ENCODE data around the gene MDH1.
A peak's percentile ranks its signal among the peaks of the same experiment; 100 is the strongest.
"Not testable (repeated sequence)": the region's sequence is repeated elsewhere in the genome, so short reads cannot be mapped to it uniquely, and the experiment has no call there.

The MDH1 gene

DNA sequence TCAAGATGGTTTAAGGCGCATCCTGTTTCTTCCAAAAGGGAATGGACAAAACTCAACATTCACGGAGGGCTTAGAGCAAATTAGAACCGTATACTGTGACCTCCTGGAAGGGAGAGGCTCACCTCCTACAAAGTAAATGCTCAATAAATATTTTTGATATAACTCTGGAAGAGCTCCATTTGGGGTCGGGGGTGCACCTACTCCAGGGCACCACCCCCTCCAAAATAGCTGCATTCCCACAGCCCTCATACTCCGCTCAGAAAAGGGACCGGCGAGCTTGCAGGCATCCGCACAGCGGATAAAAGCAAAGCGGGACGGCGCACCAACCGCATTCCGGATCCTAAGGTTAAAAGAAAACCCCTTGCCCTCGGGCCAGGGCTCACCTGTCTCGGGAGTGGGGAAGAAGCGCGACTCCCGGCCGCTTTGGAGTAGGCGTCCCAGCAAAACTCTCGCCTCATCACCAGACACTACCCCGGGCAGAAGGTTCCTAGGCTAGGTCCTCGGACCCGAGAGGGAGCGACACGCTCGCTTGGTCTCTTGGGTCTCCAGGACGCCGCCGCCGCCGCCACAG lies 864 bp upstream of the MDH1 start:
- peak in 1 of 2 donors; percentile 0 for DNase-seq (ENCODE audit: low read depth in 2 of 2, low spot score in 1 of 2)

DNA sequence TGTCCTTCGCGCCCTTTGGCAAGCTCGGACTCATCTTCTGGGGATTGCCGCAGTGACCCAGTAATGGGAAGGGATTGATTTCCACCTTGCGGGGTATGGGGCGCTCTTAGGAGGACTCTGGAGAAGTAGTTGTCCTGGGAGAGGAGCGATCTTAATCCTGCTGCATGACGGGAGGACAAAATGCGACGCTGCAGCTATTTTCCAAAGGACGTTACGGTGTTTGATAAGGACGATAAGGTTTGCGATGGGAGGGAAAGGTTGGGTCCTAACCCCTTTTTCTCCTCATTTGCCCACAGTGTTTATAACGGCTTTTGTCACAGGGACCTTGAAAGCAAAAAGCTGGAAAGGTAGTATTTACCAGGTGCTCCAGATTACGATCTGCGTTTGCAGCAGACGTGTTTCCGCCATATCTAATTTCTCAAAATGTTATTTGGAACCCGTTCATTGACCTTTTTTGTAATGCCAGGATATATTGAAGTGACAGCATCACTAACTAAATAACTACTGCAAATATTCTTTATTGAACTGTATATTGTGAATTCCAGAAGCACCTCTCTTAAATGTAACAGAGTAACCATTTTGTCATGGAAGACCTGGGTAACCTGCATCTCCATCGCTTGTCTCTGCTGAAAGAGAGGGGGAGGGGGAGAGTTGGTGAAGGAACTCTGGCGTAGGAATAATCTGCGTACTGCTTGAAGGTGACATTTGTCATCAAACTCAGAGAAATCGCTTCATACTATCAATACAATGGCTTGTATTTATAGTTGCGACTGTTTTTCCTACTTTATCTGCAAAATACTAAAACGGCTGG lies 590 bp downstream of the MDH1 start:
- DNase-seq (ENCODE audit: low read depth in 2 of 2, low spot score in 1 of 2), result no peak

DNA sequence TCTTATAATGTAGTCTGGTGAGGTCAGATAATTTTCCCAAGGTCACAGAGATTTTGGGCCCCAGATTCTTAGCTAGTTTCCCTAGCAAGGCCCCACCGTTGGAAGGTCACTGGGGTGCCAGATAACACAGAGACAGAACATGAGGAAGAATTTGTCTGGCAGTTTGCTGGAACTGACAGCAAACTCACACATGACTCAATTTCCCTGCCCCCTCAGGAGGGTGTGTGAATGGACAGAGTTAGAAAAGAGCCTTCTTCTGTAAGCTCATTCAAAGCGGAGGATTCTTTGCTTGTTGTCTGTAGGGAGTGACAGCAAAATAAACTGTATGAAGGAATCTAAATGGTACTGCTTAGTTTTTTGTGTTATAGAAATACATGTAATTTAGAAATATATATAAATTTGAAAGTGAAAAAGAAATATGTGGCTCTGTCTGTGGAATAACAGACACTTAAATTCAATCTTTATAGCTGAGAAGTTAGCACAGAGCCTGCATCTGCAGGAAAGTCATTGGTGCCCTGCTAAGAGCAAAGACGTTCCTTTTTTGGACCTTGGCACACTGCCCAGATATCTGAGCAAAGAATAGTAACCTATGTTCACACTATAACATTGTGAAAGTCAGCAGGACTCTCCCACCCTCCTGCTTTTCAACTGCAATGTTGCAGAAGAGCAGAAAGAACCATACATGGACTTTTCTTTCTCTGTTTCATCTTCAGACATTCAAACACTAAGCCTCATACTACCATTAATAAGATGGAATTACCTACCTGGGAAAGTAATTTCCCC lies 2.1 kb downstream of the MDH1 start:
- no peak for DNase-seq (ENCODE audit: low read depth in 2 of 2, low spot score in 1 of 2)

DNA sequence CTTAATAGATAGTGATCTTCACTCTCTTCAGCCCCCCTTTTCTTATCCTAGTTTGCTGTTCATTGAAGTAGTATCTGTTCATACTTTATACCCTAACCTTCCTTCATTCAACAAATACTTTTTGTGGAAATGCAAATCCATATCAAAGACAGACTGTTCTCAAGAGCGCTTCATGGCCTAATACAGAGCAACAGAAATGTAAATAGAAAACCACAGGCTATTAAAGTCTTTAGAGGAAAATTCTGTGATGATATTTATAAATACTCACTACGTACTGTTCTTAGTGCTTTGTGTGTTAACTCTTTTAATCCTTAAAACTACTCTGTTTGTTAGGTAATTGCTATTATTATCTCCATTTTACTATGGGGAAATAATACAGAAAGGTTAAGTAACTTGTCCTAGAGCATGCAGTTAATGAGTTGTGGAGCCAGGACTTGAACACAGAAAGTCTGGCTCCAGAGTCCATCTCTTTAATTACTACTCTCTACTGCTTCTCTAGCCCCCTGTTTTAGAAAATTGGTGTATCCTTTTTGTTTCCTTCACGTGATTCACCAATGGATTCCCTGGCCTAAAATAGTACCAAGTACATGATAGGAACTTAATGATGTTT lies 2.9 kb downstream of the MDH1 start:
- DNase-seq (ENCODE audit: low read depth in 2 of 2, low spot score in 1 of 2), result no peak

DNA sequence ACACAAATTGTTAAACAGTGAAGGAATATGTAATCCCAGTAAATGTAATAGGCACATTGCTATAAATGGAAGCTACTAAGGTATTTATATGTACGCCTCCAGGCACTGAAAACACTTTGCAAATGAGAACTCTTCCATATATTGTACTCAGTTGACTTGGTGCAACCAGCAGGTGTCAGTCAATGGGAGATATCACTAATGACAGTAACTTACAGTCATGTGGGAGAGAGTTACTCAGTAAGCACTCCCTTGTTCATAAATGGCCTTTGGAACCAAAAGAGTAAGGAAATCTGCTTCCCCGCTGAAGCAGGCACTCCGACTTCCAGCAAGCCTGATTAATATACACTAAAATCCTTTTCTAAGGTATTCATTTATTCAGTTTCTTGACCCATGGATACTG lies 5.9 kb downstream of the MDH1 start:
- no peak for DNase-seq (ENCODE audit: low read depth in 2 of 2, low spot score in 1 of 2)

DNA sequence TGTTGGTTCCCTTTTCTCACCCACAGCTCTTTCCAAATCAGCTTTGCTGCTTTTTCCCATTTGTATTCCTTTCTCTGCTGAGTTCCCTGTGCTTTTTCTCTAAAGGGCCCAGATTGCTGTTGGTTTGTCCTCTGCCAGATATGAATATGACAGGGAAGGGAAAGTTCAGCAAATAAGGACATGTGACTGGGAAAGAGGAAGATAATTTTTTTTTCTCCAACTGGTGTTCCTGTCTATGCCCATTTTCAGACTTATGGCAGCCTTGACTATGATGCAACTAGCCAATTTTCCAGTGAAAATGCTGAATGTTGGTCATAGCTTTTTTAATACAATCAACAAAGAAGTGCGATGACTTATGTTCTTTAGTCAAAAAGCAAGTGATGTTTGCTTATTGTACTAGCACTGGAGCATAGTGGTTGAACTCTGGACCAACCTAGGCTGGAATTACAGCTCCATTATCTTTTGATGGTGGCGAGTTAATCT lies 7.7 kb downstream of the MDH1 start:
- no peak for DNase-seq (ENCODE audit: low read depth in 2 of 2, low spot score in 1 of 2)

DNA sequence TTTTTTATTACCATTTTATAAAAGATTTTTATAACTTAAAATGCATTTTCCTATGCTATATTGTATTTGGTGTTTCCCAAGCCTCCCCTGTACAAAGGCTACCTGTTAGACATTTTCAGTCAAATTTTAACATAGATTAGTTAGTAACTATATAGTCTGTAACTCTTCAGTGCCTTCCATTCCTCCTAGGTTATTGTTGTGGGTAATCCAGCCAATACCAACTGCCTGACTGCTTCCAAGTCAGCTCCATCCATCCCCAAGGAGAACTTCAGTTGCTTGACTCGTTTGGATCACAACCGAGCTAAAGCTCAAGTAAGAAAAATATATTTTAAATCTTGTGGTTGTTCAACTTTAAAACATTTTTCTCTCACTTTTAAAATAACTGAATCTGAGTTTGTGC lies 10.2 kb downstream of the MDH1 start:
- no peak for DNase-seq (ENCODE audit: low read depth in 2 of 2, low spot score in 1 of 2)

DNA sequence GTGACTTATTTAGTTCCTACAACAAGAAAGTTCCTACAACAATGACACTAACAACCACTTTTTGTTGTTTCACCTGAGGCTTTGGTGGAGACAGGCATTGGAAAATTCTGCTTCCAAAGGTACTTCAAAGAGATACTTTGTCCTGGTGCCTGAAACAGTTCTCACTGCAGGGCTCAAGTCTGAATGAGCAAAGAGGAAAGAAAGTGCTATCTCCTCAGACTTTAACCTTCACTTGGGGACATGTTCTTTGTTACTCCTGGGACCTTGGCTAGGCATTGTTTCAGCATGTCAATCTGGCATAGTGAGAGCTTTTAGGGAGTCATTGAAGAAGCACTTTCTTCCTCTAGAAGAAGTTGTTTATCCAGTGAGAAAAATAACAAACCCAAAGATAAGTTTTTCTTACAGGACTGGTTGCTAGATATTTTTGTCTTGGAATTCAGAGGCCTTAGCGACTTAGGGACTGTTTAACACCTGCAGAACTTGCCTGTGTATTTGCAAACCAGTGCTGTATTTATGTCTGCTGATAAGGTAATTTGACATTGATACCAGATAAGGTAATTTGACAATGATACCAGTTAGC lies 12.2 kb downstream of the MDH1 start:
- no peak for DNase-seq (ENCODE audit: low read depth in 2 of 2, low spot score in 1 of 2)

DNA sequence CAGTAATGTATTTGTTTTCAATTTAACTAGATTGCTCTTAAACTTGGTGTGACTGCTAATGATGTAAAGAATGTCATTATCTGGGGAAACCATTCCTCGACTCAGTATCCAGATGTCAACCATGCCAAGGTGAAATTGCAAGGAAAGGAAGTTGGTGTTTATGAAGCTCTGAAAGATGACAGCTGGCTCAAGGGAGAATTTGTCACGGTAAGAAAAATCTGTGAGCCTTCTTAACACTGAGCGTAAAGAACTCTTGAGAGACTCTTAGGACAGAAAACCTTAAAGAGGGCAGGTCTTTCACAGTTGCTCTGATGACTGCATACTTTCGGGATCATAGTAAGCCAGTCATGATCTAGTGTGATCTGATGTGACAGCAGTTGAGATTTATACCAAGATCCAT lies 15.9 kb downstream of the MDH1 start:
- DNase-seq (ENCODE audit: low read depth in 2 of 2, low spot score in 1 of 2), result no peak

DNA sequence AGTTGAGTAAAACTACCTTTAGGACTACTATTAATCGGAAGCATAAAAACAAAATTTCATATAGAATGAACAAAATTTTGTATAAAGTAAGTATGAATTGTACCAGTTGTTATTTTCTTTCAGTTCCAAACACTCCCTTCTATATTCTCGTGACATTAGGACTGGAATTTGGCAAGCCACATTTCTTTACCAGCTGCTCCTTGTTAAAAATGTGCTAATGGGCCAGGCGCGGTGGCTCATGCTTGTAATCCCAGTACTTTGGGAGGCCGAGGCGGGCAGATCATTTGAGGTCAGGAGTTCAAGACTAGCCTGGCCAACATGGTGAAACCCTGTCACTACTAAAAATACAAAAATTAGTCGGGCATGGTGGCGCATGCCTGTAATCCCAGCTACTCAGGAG lies 20.1 kb downstream of the MDH1 start:
- DNase-seq (ENCODE audit: low read depth in 2 of 2, low spot score in 1 of 2), result not testable (repeated sequence)

DNA sequence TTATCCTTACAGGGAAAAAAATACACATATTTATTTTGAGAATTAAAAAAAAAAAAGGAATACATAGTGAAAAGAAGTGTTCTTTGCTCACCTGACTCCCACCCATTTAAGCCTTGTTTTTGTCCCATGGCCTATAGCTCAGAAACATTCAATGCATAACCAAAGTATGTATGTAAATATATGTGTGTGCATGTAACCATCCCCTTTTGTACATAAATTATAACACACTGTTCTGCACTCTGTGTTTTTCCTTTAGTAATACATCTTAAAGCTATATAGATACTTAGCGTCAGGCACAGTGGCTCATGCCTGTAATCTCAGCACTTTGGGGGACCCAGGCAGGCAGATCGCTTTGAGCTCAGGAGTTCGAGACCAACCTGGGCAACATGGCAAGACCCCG lies 21.8 kb downstream of the MDH1 start:
- DNase-seq (ENCODE audit: low read depth in 2 of 2, low spot score in 1 of 2), result no peak

DNA sequence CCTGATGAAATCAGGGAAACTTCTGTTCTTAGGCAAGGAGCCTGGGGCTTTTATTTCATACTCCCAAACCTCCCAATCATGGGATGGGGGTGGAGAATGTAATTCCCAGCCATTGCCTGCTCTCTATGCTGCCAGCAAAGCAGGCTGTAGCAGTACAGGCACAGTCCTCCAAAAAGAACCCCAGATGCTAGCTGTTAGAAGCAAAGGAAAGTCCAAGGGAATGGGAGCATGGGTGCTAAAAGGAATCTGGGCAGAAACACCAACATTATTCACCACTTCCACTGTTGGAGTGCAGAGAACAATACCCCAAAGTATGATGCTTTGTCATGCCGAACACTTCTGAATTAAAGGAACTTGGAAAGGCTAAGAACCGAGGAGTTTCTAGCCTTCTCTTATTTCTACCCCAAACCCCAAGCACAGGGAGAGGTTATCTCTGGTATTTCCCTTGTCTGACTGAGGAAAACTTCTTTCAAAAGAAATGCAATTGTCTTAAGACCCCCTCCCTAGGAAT lies 24.7 kb downstream of the MDH1 start:
- no peak for DNase-seq (ENCODE audit: low read depth in 2 of 2, low spot score in 1 of 2)

DNA sequence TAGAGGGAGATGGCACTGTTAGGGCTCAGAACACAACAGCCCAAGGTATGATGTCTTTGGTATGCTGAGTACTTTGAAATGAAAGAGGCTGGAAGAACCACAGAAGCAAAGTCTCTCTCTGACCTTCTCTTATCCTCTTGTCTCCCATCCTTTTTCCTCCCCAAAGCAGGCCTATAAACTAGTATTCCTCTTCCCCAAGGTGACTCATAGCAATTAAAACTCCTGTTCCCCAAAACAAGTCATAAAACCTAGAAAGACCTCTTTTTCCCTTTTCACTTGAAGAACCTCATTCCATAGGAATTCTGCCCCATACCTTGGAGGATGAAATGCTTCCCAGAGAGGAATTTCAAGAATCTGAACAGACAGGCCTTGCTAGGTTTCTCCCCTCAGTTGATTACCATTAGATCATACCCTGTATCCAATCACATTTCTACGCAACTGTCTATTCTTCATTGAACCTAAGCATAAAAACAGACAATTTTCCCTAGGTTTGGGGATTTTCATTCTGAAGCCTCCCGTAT lies 25.7 kb downstream of the MDH1 start:
- no peak for DNase-seq (ENCODE audit: low read depth in 2 of 2, low spot score in 1 of 2)

DNA sequence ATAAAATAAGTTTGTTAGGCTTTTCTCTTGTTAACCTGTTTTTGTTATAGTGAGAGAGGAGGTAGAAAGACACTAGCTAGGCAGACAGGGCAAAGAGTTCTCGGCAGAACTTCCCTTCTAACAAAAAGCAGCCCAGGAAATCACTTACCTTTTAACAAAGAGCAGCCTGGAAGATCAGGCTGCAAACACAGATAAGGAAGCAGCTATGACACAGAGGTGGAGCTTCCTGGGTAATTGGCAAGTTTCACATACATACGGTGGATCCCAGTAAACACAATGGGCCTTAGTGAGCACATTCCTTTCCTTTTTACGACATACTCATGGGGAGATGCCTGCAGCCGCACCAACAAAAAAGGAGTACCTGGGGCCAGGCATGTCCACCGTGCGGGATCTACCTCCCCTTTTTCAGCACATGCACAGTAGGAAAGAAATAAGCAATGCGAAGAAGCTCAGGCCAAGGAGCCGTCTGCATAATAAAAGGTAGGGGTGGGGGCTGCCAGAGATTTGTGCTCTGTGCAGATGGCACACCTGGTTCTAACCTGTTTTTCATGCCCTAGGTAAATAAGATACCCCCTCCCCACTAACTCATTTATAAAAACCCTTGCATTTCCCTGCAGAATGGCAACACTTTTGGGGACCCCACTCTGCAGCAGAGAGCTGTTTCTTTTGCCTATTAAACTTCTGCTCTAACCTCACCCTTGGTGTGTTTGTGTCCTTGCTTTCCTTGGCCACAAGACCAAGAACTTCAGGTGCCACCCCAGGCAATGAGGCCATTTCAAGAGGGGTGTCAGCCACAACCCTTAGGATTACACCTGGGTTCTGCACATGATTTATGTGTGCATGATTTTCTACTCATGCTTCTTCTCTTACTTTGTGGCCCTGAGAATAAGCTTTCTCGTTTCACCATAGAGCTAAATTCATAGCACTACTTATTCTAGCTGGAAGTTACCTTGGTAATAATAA lies 26.5 kb downstream of the MDH1 start:
- DNase-seq (ENCODE audit: low read depth in 2 of 2, low spot score in 1 of 2), result no peak

DNA sequence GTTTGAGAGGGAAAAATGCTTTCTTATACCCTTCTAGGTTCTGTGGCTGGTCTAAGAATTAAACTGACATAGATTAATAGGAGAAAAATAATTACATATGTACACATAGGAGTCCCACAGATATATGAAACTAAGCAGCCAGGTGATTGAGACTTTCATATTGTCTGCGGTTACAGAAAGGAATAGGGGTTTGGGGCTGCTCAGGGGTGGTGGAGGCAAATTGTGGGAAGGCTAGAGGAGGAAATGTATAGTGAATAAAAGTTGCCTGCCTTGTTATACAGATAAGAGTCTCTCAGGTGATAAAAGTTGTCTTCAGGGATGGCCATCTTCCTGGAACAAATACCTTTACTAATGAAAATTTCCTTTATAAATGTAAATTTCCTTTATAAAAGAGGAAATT lies 28.6 kb downstream of the MDH1 start:
- no peak for DNase-seq (ENCODE audit: low read depth in 2 of 2, low spot score in 1 of 2)

DNA sequence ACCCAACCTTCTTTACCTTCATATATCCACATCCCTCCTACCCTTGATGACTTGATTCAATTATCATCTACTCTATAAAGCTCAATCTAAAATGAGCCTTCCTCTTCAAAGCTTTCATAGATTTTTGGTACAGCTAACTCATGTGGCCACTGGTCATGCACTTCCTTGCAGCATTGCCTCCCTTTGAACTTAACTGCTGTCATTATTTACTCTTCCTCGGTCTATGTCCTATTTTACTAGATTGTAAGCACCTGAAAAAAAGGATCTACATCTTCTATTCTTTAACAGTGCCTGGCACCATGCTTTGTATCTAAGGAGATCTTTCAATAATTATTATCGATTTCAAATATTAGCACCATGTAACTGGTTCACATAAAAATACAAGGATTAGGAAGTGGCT lies 30.6 kb downstream of the MDH1 start:
- DNase-seq (ENCODE audit: low read depth in 2 of 2, low spot score in 1 of 2), result no peak

DNA sequence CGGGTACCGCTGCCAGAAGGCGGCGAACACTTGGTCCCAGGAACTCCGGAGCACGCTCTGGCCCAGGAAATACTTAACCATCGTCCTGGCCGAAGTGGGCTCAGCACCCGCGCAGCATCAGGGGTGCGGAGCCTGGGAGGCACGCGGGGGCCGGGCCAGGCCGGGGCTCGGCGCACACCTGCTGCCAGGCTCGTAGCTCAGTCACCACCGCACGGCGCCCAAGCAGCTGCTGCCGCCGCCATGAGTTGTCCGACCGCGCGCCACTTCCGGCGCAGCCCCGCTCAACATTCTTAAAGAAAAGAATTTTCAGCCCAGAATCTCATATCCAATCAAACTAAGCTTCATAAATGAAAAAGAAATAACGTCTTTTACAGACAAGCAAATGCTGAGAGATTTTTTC lies 34.0 kb downstream of the MDH1 start:
- DNase-seq (ENCODE audit: low read depth in 2 of 2, low spot score in 1 of 2), result no peak

DNA sequence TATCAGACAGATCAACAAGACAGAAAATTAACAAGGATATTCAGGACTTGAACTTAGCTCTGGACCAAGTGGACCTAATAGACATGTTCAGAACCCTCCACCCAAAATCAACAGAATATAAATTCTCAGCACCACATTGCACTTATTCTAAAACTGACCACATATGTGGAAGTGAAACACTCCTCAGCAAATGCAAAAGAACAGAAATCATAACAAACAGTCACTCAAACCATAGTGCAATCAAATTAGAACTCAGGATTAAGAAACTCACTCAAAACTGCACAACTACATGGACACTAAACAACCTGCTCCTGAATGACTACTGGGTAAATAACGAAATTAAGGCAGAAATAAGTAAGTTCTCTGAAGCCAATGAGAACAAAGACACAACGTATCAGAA lies 35.0 kb downstream of the MDH1 start:
- DNase-seq (ENCODE audit: low read depth in 2 of 2, low spot score in 1 of 2), result not testable (repeated sequence)

DNA sequence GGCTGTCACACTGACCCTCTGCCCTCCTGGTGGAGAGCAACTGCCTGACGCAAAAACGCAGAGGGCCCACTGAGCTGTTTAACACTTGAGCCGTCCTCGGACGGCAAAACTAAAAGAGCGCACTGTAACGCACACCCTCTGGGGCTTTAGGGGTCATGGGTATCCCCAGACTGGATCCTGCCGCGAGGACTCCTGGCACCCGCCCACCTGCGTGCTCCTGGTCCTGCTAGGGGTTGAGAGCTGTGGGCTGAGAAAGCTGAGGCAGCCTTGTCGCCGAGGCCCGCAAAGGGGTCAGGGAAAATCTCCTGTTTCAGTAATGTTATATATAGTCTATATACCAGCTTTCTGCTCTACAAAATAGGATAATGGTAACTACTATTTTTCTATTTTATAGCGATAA lies 39.1 kb downstream of the MDH1 start:
- DNase-seq (ENCODE audit: low read depth in 2 of 2, low spot score in 1 of 2), result no peak
